ENCODE results near the gene PPFIA1.
"Not testable (repeated sequence)": the region's sequence is repeated elsewhere in the genome, so short reads cannot be mapped to it uniquely, and the experiment has no call there.

The PPFIA1 gene

GRCh38 chr11:70326365-70326811 lies 55.9 kb downstream of the PPFIA1 start:
- no peak for DNase-seq

GRCh38 chr11:70326833-70327232 lies 56.3 kb downstream of the PPFIA1 start:
- DNase-seq = no peak

GRCh38 chr11:70327717-70328116 lies 57.2 kb downstream of the PPFIA1 start:
- DNase-seq = no peak

- no peak for DNase-seq
Measured at GRCh38 chr11:70328556-70328955, 58.1 kb downstream of the PPFIA1 start.

- DNase-seq = not testable (repeated sequence)
Measured at GRCh38 chr11:70331320-70331843, 60.9 kb downstream of the PPFIA1 start.

GRCh38 chr11:70331901-70332300 lies 61.4 kb downstream of the PPFIA1 start:
- no peak for DNase-seq

GRCh38 chr11:70332567-70332966 lies 62.1 kb downstream of the PPFIA1 start:
- no peak for DNase-seq

GRCh38 chr11:70333261-70333660 lies 62.8 kb downstream of the PPFIA1 start:
- DNase-seq = no peak

- no peak for DNase-seq
Measured at GRCh38 chr11:70334351-70334995, 64.0 kb downstream of the PPFIA1 start.

GRCh38 chr11:70335511-70335910 lies 65.0 kb downstream of the PPFIA1 start:
- no peak for DNase-seq

GRCh38 chr11:70338594-70338993 lies 68.1 kb downstream of the PPFIA1 start:
- no peak for DNase-seq

- DNase-seq = no peak
Measured at GRCh38 chr11:70339066-70339465, 68.6 kb downstream of the PPFIA1 start.

GRCh38 chr11:70341881-70342429 lies 71.5 kb downstream of the PPFIA1 start:
- DNase-seq = no peak

GRCh38 chr11:70343636-70344035 lies 73.1 kb downstream of the PPFIA1 start:
- peak in 1 of 2 experiments; percentile 79 for DNase-seq

GRCh38 chr11:70348191-70348590 lies 77.7 kb downstream of the PPFIA1 start:
- no peak for DNase-seq

- no peak for DNase-seq
Measured at GRCh38 chr11:70348608-70349007, 78.1 kb downstream of the PPFIA1 start.

GRCh38 chr11:70351646-70352045 lies 81.2 kb downstream of the PPFIA1 start:
- no peak for DNase-seq

- no peak for DNase-seq
Measured at GRCh38 chr11:70352100-70352499, 81.6 kb downstream of the PPFIA1 start.

- no peak for DNase-seq
Measured at GRCh38 chr11:70352601-70353000, 82.1 kb downstream of the PPFIA1 start.

- DNase-seq = no peak
Measured at GRCh38 chr11:70353329-70353728, 82.8 kb downstream of the PPFIA1 start.

GRCh38 chr11:70353900-70354568 lies 83.5 kb downstream of the PPFIA1 start:
- DNase-seq = no peak

- DNase-seq = no peak
Measured at GRCh38 chr11:70354629-70355028, 84.1 kb downstream of the PPFIA1 start.

- DNase-seq = no peak
Measured at GRCh38 chr11:70358753-70359152, 88.3 kb downstream of the PPFIA1 start.
